Memory B cell (primary cell): ENCODE measurements around the gene PAPSS1.
"Not testable (repeated sequence)": the region's sequence is repeated elsewhere in the genome, so short reads cannot be mapped to it uniquely, and the experiment has no call there.

Experiments used
- ATAC-seq: fragments of 150-1000 bp; cut with Tn5 transposase; 2 replicates; pipeline ENCODE4 v1.10.0; 2021; ENCODE audit warnings: low read depth, mild to moderate bottlenecking, moderate library complexity
- DNase-seq, 2 donors: peaks; one replicate each; pipeline ENCODE4 v3.0.0; 2022; ENCODE audit warnings: low spot score in 2 of 2
- H3K27ac Mint-ChIP-seq: one replicate; pipeline ENCODE4 v1.8.0; 2022; ENCODE audit warnings: mild to moderate bottlenecking, moderate library complexity, mixed read lengths
- H3K27me3 Mint-ChIP-seq: one replicate; pipeline ENCODE4 v1.8.0; 2022; ENCODE audit warnings: mixed read lengths
- H3K36me3 Mint-ChIP-seq: one replicate; pipeline ENCODE4 v1.8.0; 2022; ENCODE audit warnings: mild to moderate bottlenecking, mixed read lengths
- H3K4me1 Mint-ChIP-seq: one replicate; pipeline ENCODE4 v1.8.0; 2022; ENCODE audit warnings: mixed read lengths
- H3K4me3 Mint-ChIP-seq: one replicate; pipeline ENCODE4 v1.8.0; 2022; ENCODE audit warnings: mild to moderate bottlenecking, moderate library complexity, mixed read lengths
- H3K9me3 Mint-ChIP-seq: one replicate; pipeline ENCODE4 v1.8.0; 2022; ENCODE audit warnings: mixed read lengths

PAPSS1 gene

GRCh38 chr4:107740381-107740780 is 20.3 kb upstream of the PAPSS1 start:
- no peaks in the 10 kb centered on the region for H3K4me1 Mint-ChIP-seq
- peaks cover 3% of the 10 kb centered on the region for H3K9me3 Mint-ChIP-seq
- no peak for ATAC-seq
- H3K27me3 Mint-ChIP-seq, result peaks cover 2% of the 10 kb centered on the region
- H3K27ac Mint-ChIP-seq, result no peak overlapping the region
- no peak overlapping the region for H3K4me3 Mint-ChIP-seq
- DNase-seq, result no peak
- H3K36me3 Mint-ChIP-seq, result no peaks in the 10 kb centered on the region

DNA sequence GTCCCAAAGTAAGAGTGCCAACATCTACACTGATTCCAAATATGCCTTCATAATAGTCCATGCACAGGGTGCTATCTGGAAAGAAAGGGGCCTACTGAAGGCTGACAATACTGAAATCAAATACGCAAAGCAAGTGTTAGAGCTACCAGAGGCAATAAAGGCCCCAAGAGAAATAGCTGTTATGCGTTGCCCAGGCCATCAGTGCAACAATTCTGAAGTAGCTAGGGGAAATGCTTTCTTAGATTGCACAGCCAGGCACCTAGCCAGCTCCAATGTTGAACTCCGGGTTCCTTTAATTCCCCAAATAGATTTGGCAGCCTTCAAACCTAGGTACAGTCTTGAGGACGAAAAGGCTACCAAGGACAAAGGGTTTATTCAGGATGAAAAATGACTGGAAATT is 17.4 kb upstream of the PAPSS1 start:
- Mint-ChIP-seq H3K4me3 (no peak overlapping the region), H3K27me3 (peaks cover 5% of the 10 kb centered on the region), H3K27ac (no peak overlapping the region), H3K36me3 (no peaks in the 10 kb centered on the region), H3K4me1 (no peaks in the 10 kb centered on the region), H3K9me3 (no peaks in the 10 kb centered on the region)
- no peak for DNase-seq
- no peak for ATAC-seq

GRCh38 chr4:107736924-107737448 is 17.0 kb upstream of the PAPSS1 start:
- H3K36me3 Mint-ChIP-seq, result no peaks in the 10 kb centered on the region
- DNase-seq (peak; percentile 40 to 44), ATAC-seq (peak; percentile 66)
- H3K27ac Mint-ChIP-seq, result no peak overlapping the region
- H3K4me1 Mint-ChIP-seq, result no peaks in the 10 kb centered on the region
- H3K9me3 Mint-ChIP-seq, result no peaks in the 10 kb centered on the region
- H3K4me3 Mint-ChIP-seq, result no peak overlapping the region
- peaks cover 7% of the 10 kb centered on the region for H3K27me3 Mint-ChIP-seq

- DNase-seq, result no peak
- Mint-ChIP-seq H3K4me1 (no peaks in the 10 kb centered on the region), H3K27ac (no peak overlapping the region), H3K36me3 (no peaks in the 10 kb centered on the region), H3K27me3 (peaks cover 9% of the 10 kb centered on the region), H3K9me3 (no peaks in the 10 kb centered on the region), H3K4me3 (no peak overlapping the region)
- ATAC-seq, result no peak
Measured at GRCh38 chr4:107736037-107736436, 16.0 kb upstream of the PAPSS1 start.

GRCh38 chr4:107734120-107734519 is 14.1 kb upstream of the PAPSS1 start:
- Mint-ChIP-seq H3K4me3 (no peak overlapping the region), H3K4me1 (no peaks in the 10 kb centered on the region), H3K27me3 (peaks cover 9% of the 10 kb centered on the region), H3K9me3 (no peaks in the 10 kb centered on the region), H3K27ac (no peak overlapping the region), H3K36me3 (no peaks in the 10 kb centered on the region)
- DNase-seq, result no peak
- ATAC-seq, result peak; percentile 52

DNA sequence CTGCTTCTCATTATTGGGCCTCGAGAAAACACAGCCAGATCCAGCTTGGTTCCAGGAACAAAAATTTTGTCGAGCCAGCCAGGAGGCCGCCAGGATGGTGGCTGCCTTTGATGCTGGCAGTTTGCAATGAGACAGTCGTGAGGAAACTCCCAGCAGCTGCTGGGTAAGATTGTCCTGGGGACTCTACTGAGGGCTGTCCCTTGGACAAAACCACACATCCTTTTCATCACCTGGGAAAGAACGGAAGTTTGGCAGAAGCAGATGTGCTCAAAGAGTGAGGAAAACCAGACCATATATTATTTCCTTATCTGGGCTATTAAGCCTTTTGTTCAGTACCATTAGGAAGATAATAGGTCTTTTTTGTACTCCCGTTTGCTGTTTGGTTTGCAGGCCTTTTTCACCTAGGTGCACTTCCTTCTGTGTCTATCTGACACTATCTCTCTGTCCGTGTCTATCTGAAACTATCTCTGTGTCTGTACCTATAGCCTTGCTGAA is 13.4 kb upstream of the PAPSS1 start:
- Mint-ChIP-seq H3K27me3 (peaks cover 9% of the 10 kb centered on the region), H3K4me3 (no peak overlapping the region), H3K4me1 (no peaks in the 10 kb centered on the region), H3K36me3 (no peaks in the 10 kb centered on the region), H3K27ac (no peak overlapping the region), H3K9me3 (no peaks in the 10 kb centered on the region)
- no peak for DNase-seq
- no peak for ATAC-seq

DNA sequence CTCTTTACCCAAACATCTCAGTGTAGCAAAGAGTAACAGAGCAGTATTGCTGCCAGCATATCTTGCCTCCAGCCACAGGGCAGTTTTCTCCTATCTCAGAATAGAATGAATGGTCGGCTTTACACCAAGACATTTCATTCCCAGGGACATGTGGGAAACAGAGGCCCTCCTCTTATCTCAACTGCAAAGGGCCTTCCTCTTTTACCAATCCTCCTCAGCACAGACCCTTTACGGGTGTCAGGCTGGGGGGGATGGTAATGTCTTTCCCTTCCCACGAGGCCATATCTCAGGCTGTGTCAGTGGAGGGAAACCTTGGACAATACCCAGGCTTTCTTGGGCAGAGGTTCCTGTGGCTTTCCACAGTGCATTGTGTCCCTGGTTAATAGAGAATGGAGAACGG is 9.0 kb upstream of the PAPSS1 start:
- not testable (repeated sequence) for ATAC-seq, H3K9me3 Mint-ChIP-seq, H3K4me1 Mint-ChIP-seq, H3K4me3 Mint-ChIP-seq, H3K36me3 Mint-ChIP-seq, DNase-seq, H3K27ac Mint-ChIP-seq, H3K27me3 Mint-ChIP-seq

DNA sequence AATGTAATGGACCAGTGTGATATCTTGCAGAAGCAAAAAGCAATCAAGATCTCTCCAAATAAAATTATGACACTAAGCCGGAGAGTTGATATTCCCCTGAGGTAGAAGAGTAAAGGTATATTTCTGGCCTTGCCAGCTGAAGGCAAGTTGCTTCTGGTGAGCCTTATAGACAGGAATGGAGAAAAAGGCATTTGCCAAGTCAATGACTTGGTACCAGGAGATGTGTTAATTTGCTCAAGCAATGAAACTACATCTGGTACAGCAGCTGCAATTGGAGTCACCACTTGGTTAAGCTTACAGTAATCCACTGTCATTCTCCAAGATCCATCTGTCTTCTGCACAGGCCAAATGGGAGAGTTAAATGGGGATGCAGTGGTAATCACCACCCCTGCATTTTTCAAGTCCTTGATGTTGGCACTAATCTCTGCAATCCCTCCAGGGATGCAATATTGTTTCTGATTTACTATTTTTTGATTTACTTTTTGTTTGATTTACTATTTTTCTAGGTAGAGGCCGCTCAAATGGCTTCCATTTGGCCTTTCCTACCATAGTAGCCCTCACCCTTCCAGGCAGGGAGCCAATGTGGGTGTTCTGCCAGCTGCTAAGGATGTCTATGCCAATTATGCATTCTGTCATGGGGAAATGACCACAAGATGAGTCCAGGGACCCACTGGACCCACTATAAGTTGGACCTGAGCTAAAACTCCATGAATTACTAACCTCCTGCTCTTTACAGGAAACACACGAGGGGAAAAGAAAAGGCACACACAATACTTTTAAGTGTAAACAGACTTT is 6.3 kb upstream of the PAPSS1 start:
- not testable (repeated sequence) for H3K9me3 Mint-ChIP-seq, ATAC-seq, H3K4me1 Mint-ChIP-seq, H3K27ac Mint-ChIP-seq, DNase-seq, H3K27me3 Mint-ChIP-seq, H3K4me3 Mint-ChIP-seq, H3K36me3 Mint-ChIP-seq

- Mint-ChIP-seq H3K36me3 (no peaks in the 10 kb centered on the region), H3K27ac (no peak overlapping the region), H3K27me3 (no peaks in the 10 kb centered on the region), H3K4me3 (no peak overlapping the region), H3K4me1 (peaks cover 6% of the 10 kb centered on the region), H3K9me3 (no peaks in the 10 kb centered on the region)
- DNase-seq, result no peak
- no peak for ATAC-seq
Measured at GRCh38 chr4:107725281-107725859, 5.3 kb upstream of the PAPSS1 start.

DNA sequence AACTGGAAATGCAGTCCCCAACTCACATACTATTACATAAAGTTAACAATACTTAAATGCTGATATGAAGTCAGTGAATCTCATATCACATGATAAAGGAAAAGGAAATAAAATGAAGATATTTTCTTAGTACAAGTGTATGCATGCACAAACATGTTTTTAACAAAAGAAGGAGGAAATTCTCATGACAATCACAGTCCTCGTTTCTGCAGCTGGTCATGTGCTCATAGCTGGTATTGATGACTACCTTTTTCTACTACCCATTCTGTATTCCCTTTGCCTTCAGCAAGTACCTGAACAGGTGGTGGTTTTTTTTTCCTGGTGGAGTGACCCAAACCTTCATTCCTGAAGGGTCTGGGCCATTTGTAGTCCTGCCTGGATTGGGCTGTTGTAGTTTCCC is 3.3 kb upstream of the PAPSS1 start:
- not testable (repeated sequence) for ATAC-seq, H3K27me3 Mint-ChIP-seq, DNase-seq, H3K36me3 Mint-ChIP-seq, H3K9me3 Mint-ChIP-seq, H3K4me3 Mint-ChIP-seq, H3K27ac Mint-ChIP-seq
- H3K4me1 Mint-ChIP-seq, result peaks cover 17% of the 10 kb centered on the region

GRCh38 chr4:107721436-107722100 is 1.5 kb upstream of the PAPSS1 start:
- peaks cover 26% of the 10 kb centered on the region for H3K4me1 Mint-ChIP-seq
- DNase-seq (peak; percentile 29 to 36), ATAC-seq (no peak)
- peaks cover 5% of the 10 kb centered on the region for H3K36me3 Mint-ChIP-seq
- no peaks in the 10 kb centered on the region for H3K9me3 Mint-ChIP-seq
- peak overlapping the region; percentile 98 for H3K4me3 Mint-ChIP-seq
- no peaks in the 10 kb centered on the region for H3K27me3 Mint-ChIP-seq
- H3K27ac Mint-ChIP-seq, result peak overlapping the region; percentile 60

- peak overlapping the region; percentile 70 for H3K27ac Mint-ChIP-seq
- H3K4me1 Mint-ChIP-seq, result peaks cover 34% of the 10 kb centered on the region
- no peaks in the 10 kb centered on the region for H3K27me3 Mint-ChIP-seq
- peaks cover 7% of the 10 kb centered on the region for H3K36me3 Mint-ChIP-seq
- no peak for DNase-seq
- ATAC-seq, result no peak
- H3K9me3 Mint-ChIP-seq, result no peaks in the 10 kb centered on the region
- peak overlapping the region; percentile 98 for H3K4me3 Mint-ChIP-seq
Measured at GRCh38 chr4:107719207-107719921, 670 bp downstream of the PAPSS1 start.

- peak overlapping the region; percentile 70 for H3K27ac Mint-ChIP-seq
- no peaks in the 10 kb centered on the region for H3K9me3 Mint-ChIP-seq
- H3K27me3 Mint-ChIP-seq, result no peaks in the 10 kb centered on the region
- H3K4me3 Mint-ChIP-seq, result peak overlapping the region; percentile 98
- peaks cover 38% of the 10 kb centered on the region for H3K4me1 Mint-ChIP-seq
- ATAC-seq (peak; percentile 6), DNase-seq (no peak)
- peaks cover 11% of the 10 kb centered on the region for H3K36me3 Mint-ChIP-seq
Measured at GRCh38 chr4:107718351-107718965, 1.6 kb downstream of the PAPSS1 start.
